AML-193 (cell line): ENCODE results near the gene TTLL1.

Experiments used
- DNase-seq, 2 experiments: peaks; one replicate each; lab custom pipeline; 2025; lab: John Stamatoyannopoulos, UW

Gene TTLL1

DNA sequence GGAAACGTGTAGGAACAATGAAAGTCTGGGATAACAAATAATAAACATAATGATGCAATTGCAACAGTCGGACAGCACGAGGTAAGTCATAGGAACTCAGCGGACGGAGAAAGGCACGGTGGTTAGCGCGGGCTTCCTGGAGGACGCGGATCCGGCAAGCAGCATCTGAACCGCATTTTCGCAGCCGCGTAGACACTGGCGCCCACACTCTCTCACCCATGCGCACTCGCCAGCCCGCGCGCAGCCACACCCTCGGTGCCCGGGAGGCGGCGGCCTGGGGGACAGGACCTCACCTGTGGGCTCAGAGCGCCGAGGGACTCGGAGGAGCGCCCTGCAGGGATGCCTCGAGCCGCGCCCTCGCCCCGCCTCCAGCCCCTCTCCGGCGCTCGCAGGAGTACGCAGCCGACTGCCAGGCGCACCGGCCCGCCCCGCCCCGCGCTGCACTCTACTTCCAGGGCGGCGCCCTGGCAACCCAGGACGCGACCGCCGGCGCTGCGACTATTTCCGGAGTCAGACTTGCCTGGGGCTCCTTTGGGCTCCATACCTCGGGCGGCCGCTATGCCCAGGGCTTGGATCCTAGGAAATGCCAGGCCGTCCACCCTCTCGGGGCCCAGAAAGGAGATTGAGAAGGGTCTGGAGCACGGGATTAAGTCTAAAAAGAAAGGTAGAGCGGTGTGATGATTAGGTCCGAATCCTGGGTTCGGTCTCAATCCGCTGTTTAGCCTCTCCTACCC, at the start of gene TTLL1:
Gene TTLL1, minus strand, starts transcription at position 408 of the 734 bp plus-strand sequence. CDS start 13,805 bp downstream, outside the sequence.
- peak; percentile 83 to 85 for DNase-seq

DNA sequence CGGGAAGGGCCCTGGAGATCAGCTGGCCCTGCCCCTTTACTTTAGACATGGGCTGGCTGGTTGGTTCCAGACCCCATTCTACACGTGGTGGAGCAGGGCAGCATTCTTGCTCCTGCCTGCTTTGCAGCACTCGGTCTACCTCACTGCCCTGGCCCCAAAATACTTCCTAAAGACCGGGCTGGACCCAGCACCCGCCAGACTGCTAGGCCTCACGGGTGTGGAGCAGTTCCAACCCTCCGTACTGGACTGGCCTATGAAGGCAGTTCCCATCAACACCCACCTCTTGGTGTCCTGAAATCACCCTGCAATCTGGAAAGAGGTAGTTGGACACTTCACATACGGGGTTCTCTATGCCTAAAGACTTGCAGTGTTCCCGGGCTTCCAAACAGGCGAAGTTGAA, 47.6 kb upstream of the TTLL1 start:
- DNase-seq: no peak

DNA sequence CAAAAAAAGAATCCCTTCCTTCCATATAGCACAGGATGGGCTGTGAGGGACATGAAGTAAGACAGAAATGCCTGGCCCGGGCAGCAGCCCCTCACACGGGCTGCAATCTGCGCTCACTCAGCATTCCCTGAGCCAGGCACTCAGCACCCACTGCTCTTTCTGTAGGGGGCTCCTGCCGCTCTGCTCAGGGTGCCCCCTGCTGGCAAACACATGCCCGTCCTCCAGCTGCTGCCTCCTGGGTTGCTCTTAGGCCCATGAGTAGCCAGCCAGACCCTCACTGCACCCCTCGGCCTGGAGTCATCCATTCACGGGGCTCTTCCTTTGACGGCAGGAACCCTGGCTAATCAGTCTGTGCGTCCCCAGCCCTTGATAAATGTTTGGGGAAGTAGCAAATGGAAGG, 47.1 kb upstream of the TTLL1 start:
- DNase-seq: no peak

DNA sequence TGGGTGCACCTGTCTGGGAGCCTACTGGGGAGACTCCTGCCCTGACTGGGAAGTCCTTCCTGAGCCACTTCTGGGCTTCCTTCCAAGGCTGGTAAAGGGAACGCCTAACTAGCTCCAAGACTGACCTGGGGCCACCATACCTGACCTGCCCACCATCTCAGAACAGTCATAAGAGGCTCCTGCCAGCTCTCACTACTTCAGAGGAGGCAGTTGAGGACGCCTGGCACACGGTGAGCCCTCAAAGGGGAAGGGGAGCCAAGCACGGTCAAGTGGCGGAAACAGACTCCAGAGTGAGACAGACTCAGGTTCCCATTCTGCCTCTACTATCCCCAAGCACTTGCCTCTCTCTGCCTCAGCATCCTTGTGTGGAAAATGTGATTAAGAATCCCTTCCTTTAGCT, 46.4 kb upstream of the TTLL1 start:
- no peak for DNase-seq

- DNase-seq: no peak
Observed at GRCh38 chr22:43134553-43134952, 45.4 kb upstream of the TTLL1 start.

DNA sequence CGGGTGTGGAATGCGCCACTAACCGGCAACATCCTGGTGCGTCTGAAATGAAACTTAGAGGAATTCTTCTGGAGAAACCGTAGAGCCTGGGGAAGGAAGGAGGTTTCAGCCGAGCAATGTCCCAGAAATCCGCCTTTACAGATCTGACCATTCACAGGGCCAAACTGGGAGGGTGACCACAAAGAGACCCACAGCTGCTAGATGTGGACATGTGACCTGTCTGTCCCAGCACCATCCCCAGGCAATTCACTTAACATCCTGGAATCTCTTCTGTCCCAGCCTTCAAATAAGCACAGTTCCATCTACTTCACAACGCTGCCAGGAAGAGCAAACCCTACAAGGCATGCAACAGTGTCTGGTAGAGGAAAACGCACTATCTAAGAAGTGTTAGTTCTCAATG, 44.2 kb upstream of the TTLL1 start:
- DNase-seq: no peak

- no peak for DNase-seq
Observed at GRCh38 chr22:43131773-43132501, 42.7 kb upstream of the TTLL1 start.

GRCh38 chr22:43129426-43130425, 40.5 kb upstream of the TTLL1 start:
- no peak for DNase-seq

- DNase-seq: no peak
Observed at GRCh38 chr22:43128928-43129424, 39.8 kb upstream of the TTLL1 start.

GRCh38 chr22:43128116-43128515, 38.9 kb upstream of the TTLL1 start:
- DNase-seq: no peak

- no peak for DNase-seq
Observed at GRCh38 chr22:43127166-43127908, 38.1 kb upstream of the TTLL1 start.

DNA sequence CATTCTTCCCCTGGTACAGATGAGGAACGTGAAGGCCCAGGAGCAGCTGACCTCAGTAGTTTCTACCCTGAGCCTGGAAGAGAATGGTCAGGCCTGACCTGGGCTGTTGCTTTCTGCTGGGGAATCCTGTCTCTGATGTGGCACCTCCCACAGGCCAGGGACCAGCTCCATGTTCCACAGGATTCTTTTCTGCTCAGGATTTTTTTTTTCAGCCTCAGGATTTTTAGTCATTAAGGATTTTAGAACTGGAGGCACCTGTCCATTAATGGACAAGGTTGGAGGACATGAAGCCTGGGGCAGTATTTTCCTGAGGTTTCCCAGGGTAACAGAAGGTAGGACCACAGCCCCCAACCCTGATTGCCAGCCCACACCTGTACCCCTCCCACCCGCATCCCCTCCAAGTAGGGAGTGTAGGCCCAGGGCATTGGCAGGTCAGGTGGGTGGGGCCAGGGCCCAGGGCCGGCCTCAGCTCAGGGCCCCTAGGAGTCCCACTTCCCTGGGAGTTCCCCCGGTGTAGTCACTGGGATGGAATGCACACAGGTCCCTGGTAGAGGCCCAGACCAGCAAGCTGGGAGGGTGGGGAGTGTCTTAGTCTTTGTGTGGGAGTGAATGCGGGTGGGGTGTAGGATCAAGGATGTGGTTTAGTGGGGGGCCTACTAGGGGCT, 37.4 kb upstream of the TTLL1 start:
- DNase-seq: no peak

GRCh38 chr22:43118953-43119458, 29.8 kb upstream of the TTLL1 start:
- DNase-seq: no peak

DNA sequence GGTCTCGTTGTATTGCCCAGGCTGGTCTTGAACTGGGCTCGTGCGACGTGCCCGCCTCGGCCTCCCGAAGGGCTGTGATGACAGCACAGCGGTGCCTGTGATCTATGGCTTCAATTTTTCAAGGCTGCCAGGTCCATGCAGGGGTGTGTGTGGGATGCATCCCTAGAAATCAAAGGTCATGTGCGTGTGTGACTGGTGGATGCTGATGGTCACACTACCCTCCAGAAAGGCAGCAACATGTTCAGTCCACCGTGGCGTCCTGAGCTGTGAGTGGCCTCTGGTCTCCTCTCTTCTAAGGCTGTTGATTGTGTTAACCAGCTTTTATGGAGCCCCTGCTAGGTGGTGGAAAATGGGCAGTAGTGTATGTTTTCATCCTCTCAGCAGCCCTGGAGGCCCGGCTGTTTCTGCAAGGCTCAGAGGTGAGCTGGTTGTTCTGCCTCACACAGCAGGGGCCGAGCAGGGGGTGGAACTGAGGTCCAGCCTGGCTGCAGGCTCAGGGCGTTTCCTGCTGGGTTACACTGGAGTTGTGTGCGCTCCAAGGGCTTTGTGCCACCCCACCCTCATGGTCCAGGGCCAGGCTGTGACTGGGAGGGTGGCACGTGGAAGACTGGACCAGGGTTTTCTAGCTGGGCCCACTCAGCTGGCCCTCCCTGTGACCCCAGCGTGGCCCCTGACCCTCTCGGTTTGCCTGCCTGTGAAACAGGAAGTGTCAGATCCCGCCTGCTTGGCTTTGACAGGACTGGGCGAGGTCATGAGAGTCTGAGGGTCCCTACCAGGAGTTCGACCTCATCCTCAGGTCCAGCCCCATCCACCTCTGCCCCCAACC, 29.0 kb upstream of the TTLL1 start:
- DNase-seq: no peak

DNA sequence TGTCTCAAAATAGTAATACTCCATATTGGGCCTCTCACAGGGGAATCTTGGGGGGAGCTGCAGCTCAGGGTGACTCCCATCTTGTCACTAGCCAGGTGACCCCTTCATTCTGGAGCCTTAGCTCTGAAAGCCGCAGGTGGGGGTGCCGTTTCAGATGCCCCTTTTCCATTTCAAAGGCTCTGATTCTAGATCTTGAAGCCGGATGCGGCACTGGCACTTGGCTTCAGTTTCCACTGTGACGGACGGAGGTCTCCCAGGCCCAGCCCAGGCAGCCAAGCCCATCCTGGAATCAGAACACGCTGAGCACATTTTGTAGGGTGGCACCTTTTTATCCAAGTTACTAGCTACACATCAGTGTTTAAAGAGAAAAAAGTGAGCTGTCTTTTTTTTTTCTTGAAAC, 27.7 kb upstream of the TTLL1 start:
- DNase-seq: no peak

- no peak for DNase-seq
Observed at GRCh38 chr22:43114958-43115357, 25.8 kb upstream of the TTLL1 start.

DNA sequence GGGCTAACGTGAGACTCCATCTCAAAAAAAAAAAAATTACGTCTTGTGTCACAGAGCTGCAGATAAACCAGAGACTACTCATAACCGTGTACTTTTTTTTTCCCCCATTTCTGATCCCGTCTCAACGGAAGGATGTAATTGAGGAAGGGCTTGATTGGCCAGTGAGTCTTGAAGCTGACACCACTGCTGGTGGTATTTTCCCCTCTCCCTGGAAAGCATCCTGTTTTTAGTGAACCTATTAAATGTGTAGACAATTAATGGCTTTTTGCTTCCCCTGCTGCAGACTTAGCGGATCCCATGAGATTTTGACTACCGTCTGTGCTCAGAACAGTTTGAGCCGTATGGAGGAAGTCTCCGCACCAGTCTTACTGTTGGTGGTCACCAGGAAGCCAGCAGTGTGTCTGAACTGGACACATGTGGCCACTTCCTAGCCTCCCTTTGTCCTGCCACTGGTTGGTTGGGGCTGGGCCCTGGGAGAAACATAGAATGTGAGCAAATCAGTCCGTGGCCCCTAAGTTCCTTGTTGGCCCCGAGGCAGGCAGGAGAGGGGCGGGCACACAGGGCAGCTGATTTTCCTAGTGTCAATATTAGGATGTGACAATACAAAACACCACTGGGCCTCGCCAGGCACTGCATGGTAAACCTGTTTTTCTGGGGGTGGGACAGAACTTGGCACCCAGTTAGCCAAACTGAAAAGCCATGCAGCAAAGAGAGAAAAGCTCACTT, 24.5 kb upstream of the TTLL1 start:
- no peak for DNase-seq

DNA sequence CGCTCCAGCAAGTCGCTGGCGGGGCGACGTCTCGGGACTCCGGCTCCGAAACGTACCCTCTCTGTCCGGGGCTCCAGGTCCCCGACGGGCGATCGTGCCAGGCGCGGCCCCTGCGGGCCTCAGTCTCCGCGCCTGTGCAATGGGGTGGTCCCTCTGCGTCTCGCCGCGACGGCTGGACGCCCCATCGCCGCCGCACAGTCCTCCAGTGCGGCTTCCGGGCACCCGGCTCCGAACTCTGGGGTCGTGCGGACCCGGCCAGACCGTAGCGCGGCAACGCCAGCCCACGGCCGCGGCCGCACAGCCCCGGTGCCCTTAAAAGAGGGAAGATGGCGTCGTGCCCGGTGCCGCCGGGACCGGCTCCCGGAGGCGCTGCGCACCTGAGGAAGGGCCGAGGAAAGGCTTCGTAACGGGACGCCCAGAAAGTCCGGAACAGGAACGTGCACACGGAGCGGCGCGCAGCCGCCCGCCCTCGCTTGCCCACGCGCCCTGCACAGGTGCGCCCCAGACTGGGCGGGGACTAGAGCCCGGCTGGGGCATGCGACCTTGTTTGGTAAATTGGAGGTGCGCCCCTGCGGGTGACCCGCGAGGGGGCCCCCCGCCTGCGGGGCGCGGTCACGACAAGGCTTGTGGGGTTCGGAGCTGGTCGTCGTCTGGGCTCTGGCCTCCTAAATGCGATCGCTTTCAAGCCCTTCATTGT, 21.9 kb upstream of the TTLL1 start:
- DNase-seq: no peak
